ENCODE data around the gene CSRP2. TPM values are rescaled to one million over a fixed set of nuclear protein-coding genes. Genes with fewer than 3 reads are reported as not detected.

Gene CSRP2
- total and polyA plus RNA-seq, 9 donors, result 7.8 to 64.5 (median 16.6) TPM

- DNase-seq, result no peak
These were observed 7.7 kb downstream of the CSRP2 start for GRCh38 chr12:76871082-76871481.

GRCh38 chr12:76866726-76867125 is 12.1 kb downstream of the CSRP2 start:
- no peaks in the 10 kb centered on the region for H3K9me3 ChIP-seq
- H3K4me3 ChIP-seq, result no peak overlapping the region
- TF ChIP-seq POLR2A (IDR thresholded peaks at IDR 0.05) (no peak), CTCF (IDR thresholded peaks at IDR 0.05) (no peak), EP300 (IDR thresholded peaks at IDR 0.05) (no peak)
- no peaks in the 10 kb centered on the region for H3K27me3 ChIP-seq
- H3K4me1 ChIP-seq (ENCODE audit: insufficient read depth), result peaks cover 1% of the 10 kb centered on the region
- H3K27ac ChIP-seq, result no peak overlapping the region
- 82 to 89% (median 84%) methylated on average over 8 of the region's 8 CpGs for WGBS, 3 donors
- no peak for DNase-seq
- no peaks in the 10 kb centered on the region for H3K36me3 ChIP-seq
- intact Hi-C loops (cut with DNase I), result no loop called here

More at GRCh38 chr12:76871082-76871481, 7.7 kb downstream of the CSRP2 start:
- intact Hi-C loops (cut with DNase I), result loop anchor here in 1 of 4 donors (10.0 kb wide), 1 partner anchor 106 kb away; the partner anchor contains the start of gene ZDHHC17
- H3K4me1 ChIP-seq (ENCODE audit: insufficient read depth), result peaks cover 1% of the 10 kb centered on the region
- TF ChIP-seq CTCF (IDR thresholded peaks at IDR 0.05) (no peak), POLR2A (IDR thresholded peaks at IDR 0.05) (no peak), EP300 (IDR thresholded peaks at IDR 0.05) (no peak)
- H3K36me3 ChIP-seq, result no peaks in the 10 kb centered on the region
- no peak overlapping the region for H3K27ac ChIP-seq
- 84 to 91% (median 89%) methylated on average over 2 of the region's 2 CpGs for WGBS, 3 donors
- no peak overlapping the region for H3K4me3 ChIP-seq
- H3K9me3 ChIP-seq, result no peaks in the 10 kb centered on the region
- H3K27me3 ChIP-seq, result no peaks in the 10 kb centered on the region

GRCh38 chr12:76866151-76866567 is 12.7 kb downstream of the CSRP2 start:
- Histone ChIP-seq H3K27me3 (no peaks in the 10 kb centered on the region), H3K27ac (no peak overlapping the region), H3K4me1 (ENCODE audit: insufficient read depth) (peaks cover 1% of the 10 kb centered on the region), H3K9me3 (no peaks in the 10 kb centered on the region), H3K36me3 (no peaks in the 10 kb centered on the region), H3K4me3 (no peak overlapping the region)
- no peak for DNase-seq
- TF ChIP-seq EP300 (IDR thresholded peaks at IDR 0.05), result no peak
- no peak for TF ChIP-seq POLR2A (IDR thresholded peaks at IDR 0.05)
- TF ChIP-seq CTCF (IDR thresholded peaks at IDR 0.05), result no peak
- intact Hi-C loops (cut with DNase I), result no loop called here
- 80 to 84% (median 83%) methylated on average over 8 of the region's 8 CpGs for WGBS, 3 donors

- H3K36me3 ChIP-seq, result no peaks in the 10 kb centered on the region
- H3K27ac ChIP-seq, result no peak overlapping the region
- H3K4me3 ChIP-seq, result no peak overlapping the region
- H3K4me1 ChIP-seq (ENCODE audit: insufficient read depth), result peaks cover 1% of the 10 kb centered on the region
- intact Hi-C loops (cut with DNase I), result no loop called here
- TF ChIP-seq CTCF (IDR thresholded peaks at IDR 0.05), result no peak
- TF ChIP-seq EP300 (IDR thresholded peaks at IDR 0.05), result no peak
- TF ChIP-seq POLR2A (IDR thresholded peaks at IDR 0.05), result no peak
- H3K27me3 ChIP-seq, result no peaks in the 10 kb centered on the region
- no peak for DNase-seq
- 66 to 68% (median 66%) methylated on average over 2 of the region's 2 CpGs for WGBS, 3 donors
- no peaks in the 10 kb centered on the region for H3K9me3 ChIP-seq
These were observed 13.9 kb downstream of the CSRP2 start for GRCh38 chr12:76864791-76865400.
